K562 (cell line): ENCODE data around the gene METTL22. TPM values are rescaled to one million over a fixed set of nuclear protein-coding genes. Genes with fewer than 3 reads are reported as not detected.

Experiments used
- CREBBP ChIP-seq: IDR thresholded peaks from one replicate; pipeline ENCODE4 v1.6.1; 2012; ENCODE audit warnings: low read depth, mild to moderate bottlenecking, control low read depth, inconsistent platforms, low read length
- ETV6 ChIP-seq, 3 experiments: fragments of 150-350 bp in 1 of 3; sonication (generic) in 1 of 3; formaldehyde crosslinking in 1 of 3; IDR thresholded peaks; 2 replicates each; pipeline versions ENCODE4 v1.6.1 to v1.8.0; 2014 to 2022; ENCODE audit warnings: borderline replicate concordance in 2 of 3, low read depth in 2 of 3, antibody characterized with exemption in 1 of 3, low read length in 1 of 3, mild to moderate bottlenecking in 1 of 3, missing genetic modification reagents in 1 of 3
- EWSR1 ChIP-seq: fragments of 450-650 bp; IDR thresholded peaks from 2 replicates; pipeline ENCODE4 v1.6.1; 2018; ENCODE audit warnings: borderline replicate concordance, mild to moderate bottlenecking, low read depth, moderate library complexity; ENCODE audit not compliant: partially characterized antibody
- HOXB6 ChIP-seq: fragments of 250-450 bp; sonication (Bioruptor Pico); IDR thresholded peaks from 2 replicates; pipeline ENCODE4 v1.5.1; 2022; ENCODE audit warnings: mild to moderate bottlenecking, borderline replicate concordance
- JUN ChIP-seq, 2 experiments: sonication (generic) in 1 of 2; formaldehyde crosslinking in 1 of 2; IDR thresholded peaks; 2 replicates each; pipeline versions ENCODE4 v1.6.1 to v1.8.0; 2012 to 2022; ENCODE audit warnings: borderline replicate concordance in 2 of 2, mild to moderate bottlenecking in 2 of 2, improper control_type of control experiment in 1 of 2, low read depth in 1 of 2, low read length in 1 of 2, missing genetic modification reagents in 1 of 2
- MED1 ChIP-seq: sonication (generic); formaldehyde crosslinking; IDR thresholded peaks from 2 replicates; pipeline ENCODE4 v1.8.1; 2023; ENCODE audit warnings: missing genetic modification reagents, borderline replicate concordance
- PHTF2 ChIP-seq: fragments of 250-450 bp; sonication (Bioruptor Pico); IDR thresholded peaks from 2 replicates; pipeline ENCODE4 v1.5.0; 2021; ENCODE audit warnings: mild to moderate bottlenecking
- POLR2A ChIP-seq: fragments of 450-650 bp; conservative IDR thresholded peaks from 2 replicates; pipeline ENCODE4 v1.6.1; 2016
- RAD51 ChIP-seq: fragments of 450-650 bp; IDR thresholded peaks from 2 replicates; pipeline ENCODE4 v1.7.1; 2016; ENCODE audit warnings: low read depth, mild to moderate bottlenecking, borderline replicate concordance
- SMARCA4 ChIP-seq: fragments of 450-650 bp; IDR thresholded peaks from 2 replicates; pipeline ENCODE4 v1.6.1; 2016
- SMARCA5 ChIP-seq: fragments of 450-650 bp; IDR thresholded peaks from 2 replicates; pipeline ENCODE4 v1.6.1; 2016
- SMARCC2 ChIP-seq: fragments of 450-650 bp; IDR thresholded peaks from 2 replicates; pipeline ENCODE4 v1.6.1; 2017; ENCODE audit warnings: antibody characterized with exemption, moderate library complexity, mild to moderate bottlenecking, low read depth
- STAT5A ChIP-seq: IDR thresholded peaks from 2 replicates; pipeline ENCODE4 v1.6.1; 2012; ENCODE audit warnings: low read length, inconsistent platforms, borderline replicate concordance
- TRIM24 ChIP-seq, 2 experiments: fragments of 450-650 bp; IDR thresholded peaks; 2 replicates each; pipeline ENCODE4 v1.6.1; 2016
- ZBED1 ChIP-seq: IDR thresholded peaks from 2 replicates; pipeline ENCODE4 v1.6.1; 2014
- ZEB2 ChIP-seq: fragments of 450-650 bp; IDR thresholded peaks from 2 replicates; pipeline ENCODE4 v1.6.1; 2016
- ZFX ChIP-seq: sonication (generic); formaldehyde crosslinking; IDR thresholded peaks from 2 replicates; pipeline ENCODE4 v1.8.0; 2022; ENCODE audit warnings: mild to moderate bottlenecking, missing genetic modification reagents, moderate library complexity
- ZKSCAN3 ChIP-seq: fragments of 250-450 bp; sonication (Bioruptor Pico); IDR thresholded peaks from 2 replicates; pipeline ENCODE4 v1.4.0; 2020
- ZKSCAN8 ChIP-seq: fragments of 200-800 bp; sonication (Bioruptor generic); IDR thresholded peaks from 2 replicates; pipeline ENCODE4 v1.6.1; 2016; ENCODE audit warnings: missing genetic modification characterization, missing compliant biosample characterization
- ZNF124 ChIP-seq: sonication (generic); formaldehyde crosslinking; IDR thresholded peaks from 2 replicates; pipeline ENCODE4 v1.8.1; 2022; ENCODE audit warnings: missing genetic modification reagents
- ZNF274 ChIP-seq: IDR thresholded peaks from 2 replicates; pipeline ENCODE4 v1.6.1; 2011; ENCODE audit warnings: low read depth, mild to moderate bottlenecking, low read length, moderate library complexity, borderline replicate concordance
- ZNF311 ChIP-seq: fragments of 250-450 bp; sonication (Bioruptor Pico); IDR thresholded peaks from 2 replicates; pipeline ENCODE4 v1.4.0; 2020; ENCODE audit warnings: mild to moderate bottlenecking, moderate library complexity
- ZNF780A ChIP-seq: fragments of 250-450 bp; sonication (Bioruptor Pico); IDR thresholded peaks from 2 replicates; pipeline ENCODE4 v1.5.0; 2021; ENCODE audit warnings: mild to moderate bottlenecking
- ZSCAN32 ChIP-seq: fragments of 450-650 bp; formaldehyde crosslinking; IDR thresholded peaks from 2 replicates; pipeline ENCODE4 v1.4.0; 2020; ENCODE audit warnings: mild to moderate bottlenecking, moderate library complexity
- polyA plus RNA-seq, 8 experiments: library from polyadenylated mRNA; depleted of rRNA in 4 of 8; stranded (reverse) in 5 of 8; unstranded in 3 of 8; fragments of >200 nt; fragmentation: Nextera tagmentation in 2 of 8; fragmentation: Illumina TruSeq in 1 of 8; extraction: Ambion mirVana in 2 of 8; extraction: Trizol in 1 of 8; gene quantifications; 2 replicates each; pipeline versions ENCODE4 v1.2.1 to v1.2.3, GENCODE V29; 2011 to 2014; ENCODE audit warnings: inconsistent platforms in 1 of 8, missing spikeins in 1 of 8
- total RNA-seq, 7 experiments: library from RNA; depleted of rRNA in 6 of 7; stranded (reverse); fragments of >200 nt in 6 of 7; fragmentation: Illumina TruSeq in 2 of 7; extraction: Trizol in 2 of 7; gene quantifications; 2 replicates each; pipeline versions ENCODE4 v1.2.1 to v1.2.3, GENCODE V29; 2011 to 2021; ENCODE audit warnings: low replicate concordance in 1 of 7
- TF ChIP-seq, protein P1 (sequence below): fragments of 250-450 bp; sonication (Bioruptor Pico); IDR thresholded peaks from 2 replicates; pipeline ENCODE4 v1.8.0; 2021; ENCODE audit warnings: moderate library complexity, mild to moderate bottlenecking, inconsistent platforms
- TF ChIP-seq, protein P2 (sequence below): fragments of 250-450 bp; sonication (Bioruptor Pico); IDR thresholded peaks from 2 replicates; pipeline ENCODE4 v1.5.0; 2021
- TF ChIP-seq, protein P3 (sequence below): IDR thresholded peaks from 2 replicates; pipeline ENCODE4 v1.6.1; 2011; ENCODE audit not compliant: insufficient read length; ENCODE audit errors: extremely low read depth
- TF ChIP-seq, protein P4 (sequence below): fragments of 250-450 bp; sonication (Bioruptor Pico); IDR thresholded peaks from 2 replicates; pipeline ENCODE4 v1.4.0; 2020; ENCODE audit warnings: borderline replicate concordance

METTL22 gene
- total and polyA plus RNA-seq, 9 of the 15 experiments (the other 6 are each of a cell fraction or from before 2014, with no cell fraction given), result 6.9 to 33.2 (median 18.5) TPM

DNA sequence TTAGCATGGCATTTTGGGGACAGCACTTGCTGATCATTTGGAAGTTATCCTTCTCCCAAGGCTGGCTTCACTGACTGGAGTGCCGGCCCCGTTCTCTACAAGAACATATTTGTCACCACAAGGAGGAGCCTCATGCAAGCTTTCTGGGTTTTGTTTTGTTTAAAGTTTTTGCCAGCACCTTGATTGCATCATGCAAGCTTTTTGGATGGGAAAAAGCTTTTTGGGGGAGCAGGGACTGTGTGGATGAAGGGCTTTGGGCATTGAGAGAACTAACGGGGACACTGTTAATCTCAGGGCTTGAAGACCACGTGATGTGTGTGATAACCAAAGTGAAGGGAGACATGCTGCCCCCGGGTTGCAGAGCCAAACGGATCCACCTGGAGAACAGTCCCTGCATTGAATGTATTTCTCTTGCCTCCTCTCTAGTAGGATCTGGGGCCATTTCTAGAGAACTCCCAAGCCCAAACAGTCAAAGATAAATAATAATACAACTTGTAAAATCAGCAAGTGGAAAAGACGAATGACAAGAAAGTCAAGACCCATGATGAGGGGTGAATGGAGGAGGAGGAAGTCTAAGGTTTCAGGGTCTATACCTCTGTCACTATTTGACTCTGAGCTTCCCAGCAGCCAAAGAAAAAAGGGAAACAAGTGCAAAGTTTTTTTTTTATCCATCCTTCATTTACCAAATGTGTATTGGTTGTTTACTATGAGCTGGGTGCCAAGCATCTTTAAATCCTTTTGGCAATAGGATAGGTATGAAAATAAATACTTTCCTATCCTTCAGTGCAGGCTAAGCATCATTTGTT lies 48.4 kb upstream of the METTL22 start (continued):
- 0 out of 2 replicates have a peak, but pooled peaks have one; percentile 49 for TF ChIP-seq JUN (IDR thresholded peaks at IDR 0.05; ENCODE audit: borderline replicate concordance, low read depth, low read length)
- TF ChIP-seq JUN (CRISPR knock-in tag; IDR thresholded peaks at IDR 0.05; ENCODE audit: borderline replicate concordance), result no peak
- no peak for TF ChIP-seq ZNF124 (CRISPR knock-in tag)
- TF ChIP-seq, protein P1, sequence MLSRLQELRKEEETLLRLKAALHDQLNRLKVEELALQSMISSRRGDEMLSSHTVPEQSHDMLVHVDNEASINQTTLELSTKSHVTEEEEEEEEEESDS (CRISPR knock-in tag), result no peak
- no peak for TF ChIP-seq EWSR1
- no peak for TF ChIP-seq POLR2A
- peak; percentile 84; the same call in 1 of the 2 replicates for TF ChIP-seq ZSCAN32 (CRISPR knock-in tag)
- TF ChIP-seq TRIM24 (IDR thresholded peaks at IDR 0.05), result peak; percentile 43 to 71; a peak in 2 of 4 replicates
- TF ChIP-seq, protein P2, sequence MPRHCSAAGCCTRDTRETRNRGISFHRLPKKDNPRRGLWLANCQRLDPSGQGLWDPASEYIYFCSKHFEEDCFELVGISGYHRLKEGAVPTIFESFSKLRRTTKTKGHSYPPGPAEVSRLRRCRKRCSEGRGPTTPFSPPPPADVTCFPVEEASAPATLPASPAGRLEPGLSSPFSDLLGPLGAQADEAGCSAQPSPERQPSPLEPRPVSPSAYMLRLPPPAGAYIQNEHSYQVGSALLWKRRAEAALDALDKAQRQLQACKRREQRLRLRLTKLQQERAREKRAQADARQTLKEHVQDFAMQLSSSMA, result no peak
- TF ChIP-seq ZNF274, result no peak
- peak; percentile 88 for TF ChIP-seq ZEB2
- no peak for TF ChIP-seq MED1 (CRISPR knock-in tag)
- no peak for TF ChIP-seq ZKSCAN8 (CRISPR knock-in tag)
- TF ChIP-seq, protein P3, sequence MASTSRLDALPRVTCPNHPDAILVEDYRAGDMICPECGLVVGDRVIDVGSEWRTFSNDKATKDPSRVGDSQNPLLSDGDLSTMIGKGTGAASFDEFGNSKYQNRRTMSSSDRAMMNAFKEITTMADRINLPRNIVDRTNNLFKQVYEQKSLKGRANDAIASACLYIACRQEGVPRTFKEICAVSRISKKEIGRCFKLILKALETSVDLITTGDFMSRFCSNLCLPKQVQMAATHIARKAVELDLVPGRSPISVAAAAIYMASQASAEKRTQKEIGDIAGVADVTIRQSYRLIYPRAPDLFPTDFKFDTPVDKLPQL, result no peak
- TF ChIP-seq ZKSCAN3 (CRISPR knock-in tag), result no peak
- TF ChIP-seq SMARCA5, result no peak
- no peak for TF ChIP-seq ZBED1
- no peak for TF ChIP-seq ZFX
- TF ChIP-seq STAT5A, result no peak
- peak; percentile 81 for TF ChIP-seq RAD51
- TF ChIP-seq SMARCC2, result peak; percentile 25; the same call in 1 of the 2 replicates
- no peak for TF ChIP-seq ZNF780A (CRISPR knock-in tag)
- TF ChIP-seq, protein P4, sequence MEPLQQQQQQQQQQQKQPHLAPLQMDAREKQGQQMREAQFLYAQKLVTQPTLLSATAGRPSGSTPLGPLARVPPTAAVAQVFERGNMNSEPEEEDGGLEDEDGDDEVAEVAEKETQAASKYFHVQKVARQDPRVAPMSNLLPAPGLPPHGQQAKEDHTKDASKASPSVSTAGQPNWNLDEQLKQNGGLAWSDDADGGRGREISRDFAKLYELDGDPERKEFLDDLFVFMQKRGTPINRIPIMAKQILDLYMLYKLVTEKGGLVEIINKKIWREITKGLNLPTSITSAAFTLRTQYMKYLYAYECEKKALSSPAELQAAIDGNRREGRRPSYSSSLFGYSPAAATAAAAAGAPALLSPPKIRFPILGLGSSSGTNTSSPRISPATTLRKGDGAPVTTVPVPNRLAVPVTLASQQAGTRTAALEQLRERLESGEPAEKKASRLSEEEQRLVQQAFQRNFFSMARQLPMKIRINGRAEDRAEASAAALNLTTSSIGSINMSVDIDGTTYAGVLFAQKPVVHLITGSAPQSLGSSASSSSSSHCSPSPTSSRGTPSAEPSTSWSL (CRISPR knock-in tag), result no peak
- TF ChIP-seq ETV6 (IDR thresholded peaks at IDR 0.05; ENCODE audit: borderline replicate concordance in 1 of 2, low read depth in 2 of 2, low read length in 1 of 2), result no peak
- TF ChIP-seq ETV6 (CRISPR knock-in tag; IDR thresholded peaks at IDR 0.05; ENCODE audit: borderline replicate concordance), result no peak
- peak; percentile 67; the same call in 1 of the 2 replicates for TF ChIP-seq SMARCA4
- TF ChIP-seq HOXB6 (CRISPR knock-in tag), result no peak
- no peak for TF ChIP-seq PHTF2 (CRISPR knock-in tag)
- no peak for TF ChIP-seq ZNF311 (CRISPR knock-in tag)
- TF ChIP-seq CREBBP, result no peak
